Fibroblast of skin of abdomen (primary cell): ENCODE results near the gene EIF1AD. TPM values are rescaled to one million over a fixed set of nuclear protein-coding genes. Genes with fewer than 3 reads are reported as not detected.
"Not testable (repeated sequence)": the region's sequence is repeated elsewhere in the genome, so short reads cannot be mapped to it uniquely, and the experiment has no call there.

Experiments used
- DNase-seq: peaks from one replicate; pipeline ENCODE4 v3.0.0-alpha.2; 2013
- polyA plus RNA-seq, 2 experiments: library from polyadenylated mRNA; unstranded; fragments of 120-200 nt; gene quantifications; one replicate each; pipeline ENCODE4 v1.2.1, GENCODE V29; 2013; ENCODE audit not compliant: insufficient read length in 2 of 2

EIF1AD gene
- 19.3 TPM for polyA plus RNA-seq (2013, experiment 1 of 2; ENCODE audit: insufficient read length)
- polyA plus RNA-seq (2013, experiment 2 of 2; ENCODE audit: insufficient read length) = 22.0 TPM

- DNase-seq = peak; percentile 97
These were observed at the start of gene EIF1AD, which contains the start of gene BANF1 for GRCh38 chr11:66001942-66002647. EIF1AD (minus strand) TSS chr11:66002157; CDS start chr11:66000389, 1,768 bp downstream. BANF1 (plus strand) TSS chr11:66002503; CDS start chr11:66003251, 748 bp downstream.

DNA sequence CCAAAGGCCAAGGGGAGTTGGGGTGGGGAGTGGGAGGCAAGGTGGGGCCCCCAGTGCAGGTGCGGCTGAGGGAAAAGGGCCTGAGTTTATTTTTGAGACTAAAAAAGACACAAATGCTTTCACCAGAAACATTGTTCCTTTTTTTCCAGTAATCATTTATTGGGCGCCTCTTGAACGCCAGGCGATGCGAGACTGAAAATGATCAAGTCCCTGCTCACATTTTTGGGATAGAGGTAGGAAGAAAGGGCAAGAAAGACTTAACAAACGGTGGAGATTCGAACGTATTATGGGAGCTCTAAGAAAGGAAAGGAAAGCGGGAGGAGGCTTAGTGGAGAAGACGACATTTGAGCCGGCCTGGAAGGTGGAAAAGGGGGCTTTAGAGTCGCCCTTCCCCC lies 49.4 kb upstream of the EIF1AD start:
- no peak for DNase-seq

GRCh38 chr11:66050581-66051231 lies 48.7 kb upstream of the EIF1AD start:
- no peak for DNase-seq

GRCh38 chr11:66048547-66049323 lies 46.8 kb upstream of the EIF1AD start, which contains the start of gene GAL3ST3:
GAL3ST3 (minus strand) TSS chr11:66049161; CDS start chr11:66045415, 3,746 bp downstream.
- DNase-seq = no peak

- no peak for DNase-seq
These were observed 45.8 kb upstream of the EIF1AD start for GRCh38 chr11:66047541-66048365.

- DNase-seq = no peak
These were observed 44.9 kb upstream of the EIF1AD start for GRCh38 chr11:66046901-66047300.

DNA sequence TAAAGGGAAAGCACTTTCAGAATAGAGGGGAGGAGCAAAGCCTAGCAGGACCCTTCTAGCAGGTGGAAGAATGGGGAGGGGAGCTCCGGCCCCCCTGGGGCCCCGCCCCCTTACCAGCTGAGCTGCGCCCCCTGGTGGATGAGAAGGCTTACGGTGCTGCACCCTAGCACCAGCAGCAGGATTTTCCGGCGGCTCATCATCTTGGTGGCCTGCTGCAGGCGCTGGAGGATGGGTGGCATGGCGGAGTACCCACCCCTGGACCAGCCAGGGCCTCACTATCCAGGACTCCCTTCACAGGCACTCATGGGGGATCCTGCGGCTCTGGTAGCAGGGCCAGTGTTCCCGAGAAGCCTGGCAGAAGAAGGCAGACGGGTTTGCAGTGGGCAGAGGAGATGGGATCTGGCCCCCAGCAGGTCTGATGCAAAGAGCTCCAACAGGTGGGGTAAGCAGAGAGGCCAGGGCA lies 43.3 kb upstream of the EIF1AD start:
- DNase-seq = peak; percentile 67

GRCh38 chr11:66044757-66045156 lies 42.8 kb upstream of the EIF1AD start:
- no peak for DNase-seq

- no peak for DNase-seq
These were observed 41.3 kb upstream of the EIF1AD start for GRCh38 chr11:66042996-66043906.

- DNase-seq = no peak
These were observed 40.5 kb upstream of the EIF1AD start for GRCh38 chr11:66042227-66042995.

- no peak for DNase-seq
These were observed 37.8 kb upstream of the EIF1AD start for GRCh38 chr11:66039765-66040164.

GRCh38 chr11:66037327-66037726 lies 35.4 kb upstream of the EIF1AD start:
- no peak for DNase-seq

- no peak for DNase-seq
These were observed 34.4 kb upstream of the EIF1AD start for GRCh38 chr11:66036334-66036710.

- DNase-seq = no peak
These were observed 33.8 kb upstream of the EIF1AD start for GRCh38 chr11:66035653-66036333.

DNA sequence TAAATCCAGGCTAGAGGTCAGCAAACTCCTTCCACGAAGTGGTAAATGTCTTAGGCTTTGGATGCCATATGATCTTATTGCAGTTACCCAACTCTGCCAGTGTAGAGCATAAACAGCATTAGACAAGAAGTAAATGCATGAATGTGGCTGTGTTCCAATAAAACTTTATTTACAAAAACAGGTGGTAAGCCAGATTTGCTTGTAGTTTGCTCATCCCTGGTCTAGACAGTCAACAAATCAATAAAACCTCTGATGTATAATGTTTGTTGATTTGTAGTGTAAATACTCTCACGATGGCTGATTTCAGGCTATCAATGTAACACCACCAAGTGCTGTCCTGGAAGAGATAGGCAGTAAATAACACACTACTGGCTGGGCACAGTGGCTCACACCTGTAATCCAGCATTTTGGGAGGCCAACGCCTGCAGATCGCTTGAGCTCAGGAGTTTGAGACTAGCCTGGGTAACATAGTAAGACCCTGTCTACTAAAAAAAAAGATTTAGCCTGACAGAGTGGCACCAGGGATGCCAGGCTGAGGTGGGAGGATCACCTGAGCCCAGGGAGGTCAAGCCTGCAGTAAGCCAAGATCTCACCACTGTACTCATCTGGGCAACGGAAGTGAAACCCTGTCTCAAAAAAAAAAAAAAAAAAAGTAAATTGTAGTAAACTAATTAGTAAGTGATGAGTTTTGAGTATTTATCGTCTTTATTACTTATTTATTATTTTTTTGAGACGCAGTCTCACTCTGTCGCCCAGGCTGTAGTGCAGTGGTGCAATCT lies 31.2 kb upstream of the EIF1AD start:
- no peak for DNase-seq

GRCh38 chr11:66026017-66026529 lies 24.1 kb upstream of the EIF1AD start, which contains the start of gene CATSPER1:
CATSPER1 (minus strand) TSS chr11:66026479; CDS start chr11:66026379, 100 bp downstream.
- no peak for DNase-seq

- DNase-seq = not testable (repeated sequence)
These were observed 21.2 kb upstream of the EIF1AD start for GRCh38 chr11:66023186-66023440.

GRCh38 chr11:66022401-66023185 lies 20.6 kb upstream of the EIF1AD start:
- peak; percentile 52 for DNase-seq
